ENCODE results near the gene RNU6-7. TPM values are rescaled to one million over a fixed set of nuclear protein-coding genes. Genes with fewer than 3 reads are reported as not detected.

The RNU6-7 gene
- total RNA-seq, 1 experiment from 2014 or later = not detected

DNA sequence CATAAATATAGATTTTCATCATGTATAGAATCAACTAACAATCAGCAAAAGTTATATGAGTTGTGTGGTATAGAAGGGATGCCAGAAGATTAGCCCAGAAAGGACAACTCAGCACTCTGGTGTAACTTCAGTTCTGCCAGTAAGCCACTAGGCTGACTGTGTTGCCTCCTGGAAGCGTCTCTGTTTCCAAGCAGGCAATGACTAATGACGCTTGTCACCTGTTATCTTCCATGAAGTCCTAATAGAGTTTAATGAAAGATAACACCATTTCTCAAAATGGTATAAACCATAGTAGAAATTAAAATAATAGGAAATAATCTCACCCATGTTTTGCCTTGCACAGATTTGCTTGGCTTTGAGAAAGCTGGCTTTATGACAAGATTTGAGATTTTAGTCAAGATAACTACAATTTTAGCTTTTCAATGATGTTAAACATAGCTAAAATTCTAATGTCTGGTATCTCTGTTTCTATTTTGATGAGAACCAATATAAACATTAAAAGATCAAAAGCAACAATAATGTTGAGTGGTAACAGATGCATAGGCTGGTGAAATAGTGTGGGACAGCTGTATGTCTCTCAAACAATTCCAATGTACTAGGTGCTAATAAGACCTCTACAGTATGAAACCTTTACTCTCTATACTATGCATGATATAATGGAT lies 9.0 kb upstream of the RNU6-7 start:
- no peak for DNase-seq
- no peaks in the 10 kb centered on the region for H3K79me1 ChIP-seq (ENCODE audit: insufficient read depth, low read depth, low read length, poor library complexity, severe bottlenecking)
- H3K23ac ChIP-seq (ENCODE audit: insufficient read length, low read depth, low read length) = no peak overlapping the region
- H2BK12ac ChIP-seq (ENCODE audit: insufficient read length, low read depth, low read length) = no peak overlapping the region
- TF ChIP-seq, protein P1, sequence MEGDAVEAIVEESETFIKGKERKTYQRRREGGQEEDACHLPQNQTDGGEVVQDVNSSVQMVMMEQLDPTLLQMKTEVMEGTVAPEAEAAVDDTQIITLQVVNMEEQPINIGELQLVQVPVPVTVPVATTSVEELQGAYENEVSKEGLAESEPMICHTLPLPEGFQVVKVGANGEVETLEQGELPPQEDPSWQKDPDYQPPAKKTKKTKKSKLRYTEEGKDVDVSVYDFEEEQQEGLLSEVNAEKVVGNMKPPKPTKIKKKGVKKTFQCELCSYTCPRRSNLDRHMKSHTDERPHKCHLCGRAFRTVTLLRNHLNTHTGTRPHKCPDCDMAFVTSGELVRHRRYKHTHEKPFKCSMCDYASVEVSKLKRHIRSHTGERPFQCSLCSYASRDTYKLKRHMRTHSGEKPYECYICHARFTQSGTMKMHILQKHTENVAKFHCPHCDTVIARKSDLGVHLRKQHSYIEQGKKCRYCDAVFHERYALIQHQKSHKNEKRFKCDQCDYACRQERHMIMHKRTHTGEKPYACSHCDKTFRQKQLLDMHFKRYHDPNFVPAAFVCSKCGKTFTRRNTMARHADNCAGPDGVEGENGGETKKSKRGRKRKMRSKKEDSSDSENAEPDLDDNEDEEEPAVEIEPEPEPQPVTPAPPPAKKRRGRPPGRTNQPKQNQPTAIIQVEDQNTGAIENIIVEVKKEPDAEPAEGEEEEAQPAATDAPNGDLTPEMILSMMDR (conservative IDR thresholded peaks at IDR 0.05) = peak; percentile 31; the same call in 1 of the 3 replicates
- H3K36me3 Mint-ChIP-seq (ENCODE audit: insufficient read depth in 1 of 3, low read depth in 3 of 3) = no peaks in the 10 kb centered on the region
- no peak overlapping the region for H3K9ac ChIP-seq (ENCODE audit: extremely low read depth, insufficient read length, low read length)
- H3K4ac ChIP-seq (ENCODE audit: low read depth, low read length) = no peak overlapping the region
- H2BK15ac ChIP-seq (ENCODE audit: low read depth, low read length) = no peak overlapping the region
- no peak overlapping the region for H4K8ac ChIP-seq (replicated peaks; ENCODE audit: insufficient read length, low read depth, low read length)
- H3K4me1 ChIP-seq (ENCODE audit: insufficient read depth, low read length) = no peaks in the 10 kb centered on the region
- H3K27me3 ChIP-seq (ENCODE audit: insufficient read depth, low read length) = no peaks in the 10 kb centered on the region
- peaks cover 2% of the 10 kb centered on the region for H3K27me3 Mint-ChIP-seq (ENCODE audit: low read depth)
- no peaks in the 10 kb centered on the region for H4K20me1 ChIP-seq (ENCODE audit: control insufficient read depth, insufficient read depth, insufficient read length)
- H3K23me2 ChIP-seq (ENCODE audit: insufficient read length, low read depth, low read length, poor library complexity, severe bottlenecking) = no peaks in the 10 kb centered on the region
- no peak overlapping the region for H3K56ac ChIP-seq (ENCODE audit: insufficient read length, low read depth, low read length)
- no peak overlapping the region for H3K4me2 ChIP-seq (ENCODE audit: insufficient read depth, insufficient read length, low read length)
- H2AK5ac ChIP-seq (ENCODE audit: insufficient read length, low read length) = no peak overlapping the region
- H3K14ac ChIP-seq (ENCODE audit: insufficient read depth, low read length) = no peak overlapping the region
- no peak overlapping the region for H4K91ac ChIP-seq (ENCODE audit: insufficient read length, low read depth, low read length)
- H3K4me3 Mint-ChIP-seq = no peak overlapping the region
- no peaks in the 10 kb centered on the region for H3K9me3 ChIP-seq (ENCODE audit: control insufficient read depth, low read depth, low read length)
- peaks cover 0 to 3% of the 10 kb centered on the region in 2 experiments; a peak in 1 of 4 replicates for H3K4me1 Mint-ChIP-seq
- H3T11ph ChIP-seq (ENCODE audit: low read length) = no peak overlapping the region
- no peak overlapping the region for H3K27ac Mint-ChIP-seq
- H2BK20ac ChIP-seq (ENCODE audit: low read depth, low read length, poor library complexity, severe bottlenecking) = no peak overlapping the region
- no peaks in the 10 kb centered on the region for H3K9me3 Mint-ChIP-seq
- WGBS (ENCODE audit: extremely low coverage, insufficient read length, low lambda C conversion rate) = no CpG with 5 or more reads among the region's 2 CpGs
- no peak overlapping the region for H2AFZ ChIP-seq (ENCODE audit: low read length)
- no peak overlapping the region for H3K18ac ChIP-seq (ENCODE audit: insufficient read length, low read depth, low read length)
- no peak overlapping the region for H4K5ac ChIP-seq (ENCODE audit: insufficient read length, low read depth, low read length)
- H2BK120ac ChIP-seq (ENCODE audit: low read depth, low read length, poor library complexity, severe bottlenecking) = no peak overlapping the region
- H3K27ac ChIP-seq (ENCODE audit: insufficient read length, low read depth, low read length) = no peak overlapping the region
- H2BK5ac ChIP-seq (ENCODE audit: insufficient read length, low read length) = no peak overlapping the region
- no peaks in the 10 kb centered on the region for H3K79me2 ChIP-seq (ENCODE audit: insufficient read depth, low read length)
